Peyer's patch (tissue), 4 donors: ENCODE data around the gene TAS2R1. TPM values are rescaled to one million over a fixed set of nuclear protein-coding genes. Genes with fewer than 3 reads are reported as not detected.

Experiments used
- DNase-seq, 3 donors: peaks; one replicate each; pipeline ENCODE4 v3.0.0-alpha.2; 2017 to 2019
- H3K27ac ChIP-seq, 4 donors: fragments of 200-600 bp; sonication (generic); one replicate each; pipeline ENCODE4 v1.5.1; 2016 to 2019
- H3K27me3 ChIP-seq, 2 donors: fragments of 200-600 bp; sonication (generic); one replicate each; pipeline ENCODE4 v1.5.1; 2019
- H3K36me3 ChIP-seq, 3 donors: fragments of 200-600 bp; sonication (generic); one replicate each; pipeline ENCODE4 v1.5.1; 2016 to 2019
- H3K4me1 ChIP-seq, 4 donors: fragments of 200-600 bp; sonication (generic); one replicate each; pipeline ENCODE4 v1.5.1; 2016 to 2019
- H3K4me3 ChIP-seq, 4 donors: fragments of 200-600 bp; sonication (generic); 1 replicate in 3 of 4; 2 replicates in 1 of 4; pipeline ENCODE4 v1.5.1; 2016 to 2019; ENCODE audit warnings: mild to moderate bottlenecking in 1 of 4
- H3K9me3 ChIP-seq, 4 donors: fragments of 200-600 bp; sonication (generic); one replicate each; pipeline ENCODE4 v1.5.1; 2016 to 2019; ENCODE audit warnings: mild to moderate bottlenecking in 1 of 4
- CTCF ChIP-seq, 6 experiments: fragments of 450-650 bp in 4 of 6; fragments of 200-600 bp in 2 of 6; sonication (generic) in 1 of 6; IDR thresholded peaks; one replicate each; pipeline ENCODE4 v1.5.1; 2017 to 2019; ENCODE audit warnings: antibody characterized with exemption in 6 of 6, mild to moderate bottlenecking in 3 of 6, moderate library complexity in 1 of 6
- POLR2A ChIP-seq, 2 donors: fragments of 450-650 bp; IDR thresholded peaks; one replicate each; pipeline ENCODE4 v1.5.1; 2017; ENCODE audit warnings: antibody characterized with exemption in 2 of 2, mild to moderate bottlenecking in 2 of 2, moderate library complexity in 2 of 2
- total RNA-seq, 4 donors: library from RNA; depleted of rRNA; stranded (reverse); fragments of >200 nt; gene quantifications; one replicate each; pipeline ENCODE4 v1.1.0, GENCODE V29; 2016

Gene TAS2R1
- total RNA-seq, 4 donors from 2014 or later: not detected

GRCh38 chr5:9652295-9652694 is 22.1 kb upstream of the TAS2R1 start:
- no peaks in the 10 kb centered on the region for H3K9me3 ChIP-seq
- no peak for TF ChIP-seq CTCF (IDR thresholded peaks at IDR 0.05)
- TF ChIP-seq POLR2A (IDR thresholded peaks at IDR 0.05): no peak
- no peak for DNase-seq
- no peaks in the 10 kb centered on the region for H3K36me3 ChIP-seq
- H3K4me3 ChIP-seq: no peak overlapping the region
- no peak overlapping the region for H3K27ac ChIP-seq
- no peaks in the 10 kb centered on the region for H3K4me1 ChIP-seq
- H3K27me3 ChIP-seq: no peaks in the 10 kb centered on the region

GRCh38 chr5:9646843-9647242 is 16.7 kb upstream of the TAS2R1 start:
- Histone ChIP-seq H3K4me1 (no peaks in the 10 kb centered on the region), H3K4me3 (no peak overlapping the region), H3K27me3 (no peaks in the 10 kb centered on the region), H3K27ac (no peak overlapping the region), H3K36me3 (no peaks in the 10 kb centered on the region), H3K9me3 (no peaks in the 10 kb centered on the region)
- DNase-seq: no peak
- TF ChIP-seq CTCF (IDR thresholded peaks at IDR 0.05): no peak
- TF ChIP-seq POLR2A (IDR thresholded peaks at IDR 0.05): no peak

- Histone ChIP-seq H3K27me3 (no peaks in the 10 kb centered on the region), H3K4me3 (no peak overlapping the region), H3K27ac (no peak overlapping the region), H3K36me3 (no peaks in the 10 kb centered on the region), H3K4me1 (no peaks in the 10 kb centered on the region), H3K9me3 (no peaks in the 10 kb centered on the region)
- no peak for DNase-seq
- no peak for TF ChIP-seq POLR2A (IDR thresholded peaks at IDR 0.05)
- TF ChIP-seq CTCF (IDR thresholded peaks at IDR 0.05): no peak
These were observed 14.5 kb upstream of the TAS2R1 start for GRCh38 chr5:9644630-9645029.

- Histone ChIP-seq H3K36me3 (no peaks in the 10 kb centered on the region), H3K27me3 (no peaks in the 10 kb centered on the region), H3K4me1 (no peaks in the 10 kb centered on the region), H3K27ac (no peak overlapping the region), H3K9me3 (no peaks in the 10 kb centered on the region), H3K4me3 (no peak overlapping the region)
- TF ChIP-seq POLR2A (IDR thresholded peaks at IDR 0.05) (no peak), CTCF (IDR thresholded peaks at IDR 0.05) (no peak)
- no peak for DNase-seq
These were observed 12.5 kb upstream of the TAS2R1 start for GRCh38 chr5:9642621-9643020.

GRCh38 chr5:9641806-9642355 is 11.7 kb upstream of the TAS2R1 start:
- no peaks in the 10 kb centered on the region for H3K27me3 ChIP-seq
- no peak overlapping the region for H3K4me3 ChIP-seq
- no peak for TF ChIP-seq CTCF (IDR thresholded peaks at IDR 0.05)
- TF ChIP-seq POLR2A (IDR thresholded peaks at IDR 0.05): no peak
- no peaks in the 10 kb centered on the region for H3K4me1 ChIP-seq
- H3K36me3 ChIP-seq: no peaks in the 10 kb centered on the region
- no peak for DNase-seq
- no peaks in the 10 kb centered on the region for H3K9me3 ChIP-seq
- no peak overlapping the region for H3K27ac ChIP-seq

GRCh38 chr5:9632495-9632894 is 2.3 kb upstream of the TAS2R1 start:
- H3K4me3 ChIP-seq: no peak overlapping the region
- no peaks in the 10 kb centered on the region for H3K4me1 ChIP-seq
- DNase-seq: no peak
- no peaks in the 10 kb centered on the region for H3K9me3 ChIP-seq
- TF ChIP-seq POLR2A (IDR thresholded peaks at IDR 0.05) (no peak), CTCF (IDR thresholded peaks at IDR 0.05) (no peak)
- H3K36me3 ChIP-seq: no peaks in the 10 kb centered on the region
- H3K27me3 ChIP-seq: no peaks in the 10 kb centered on the region
- H3K27ac ChIP-seq: no peak overlapping the region
